ENCODE results near the gene STAT4.

The STAT4 gene

DNA sequence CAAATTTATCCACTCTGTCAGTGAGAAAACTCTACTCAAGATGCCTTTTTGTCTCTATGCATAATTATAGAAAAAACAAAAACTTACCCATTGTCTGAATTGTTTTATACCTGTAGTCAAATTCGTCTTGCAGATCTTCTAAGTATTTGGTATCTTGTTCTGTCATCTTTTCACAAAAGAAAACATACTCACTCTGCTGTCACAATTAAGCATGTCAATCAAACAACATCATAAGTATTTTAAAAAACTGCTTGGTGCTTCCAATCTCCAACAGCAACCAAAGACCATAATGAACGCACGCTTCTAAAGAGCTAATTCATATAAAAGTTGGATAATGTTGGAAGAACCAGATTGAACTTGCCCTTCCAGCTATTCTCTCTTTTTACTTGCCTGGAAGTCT lies 81.2 kb downstream of the STAT4 start:
- ATAC-seq (ENCODE audit: low read depth) (no peak), DNase-seq (ENCODE audit: low spot score) (no peak)
- H3K4me3 ChIP-seq (ENCODE audit: severe bottlenecking): no peak overlapping the region
- no peaks in the 10 kb centered on the region for H3K4me1 ChIP-seq (ENCODE audit: insufficient read depth, poor library complexity, severe bottlenecking)
- H3K36me3 ChIP-seq (ENCODE audit: low read depth): no peaks in the 10 kb centered on the region
- no peaks in the 10 kb centered on the region for H3K27me3 ChIP-seq (ENCODE audit: insufficient read depth, poor library complexity, severe bottlenecking)
- H3K9me3 ChIP-seq (ENCODE audit: severe bottlenecking): no peaks in the 10 kb centered on the region
- TF ChIP-seq, protein P1, sequence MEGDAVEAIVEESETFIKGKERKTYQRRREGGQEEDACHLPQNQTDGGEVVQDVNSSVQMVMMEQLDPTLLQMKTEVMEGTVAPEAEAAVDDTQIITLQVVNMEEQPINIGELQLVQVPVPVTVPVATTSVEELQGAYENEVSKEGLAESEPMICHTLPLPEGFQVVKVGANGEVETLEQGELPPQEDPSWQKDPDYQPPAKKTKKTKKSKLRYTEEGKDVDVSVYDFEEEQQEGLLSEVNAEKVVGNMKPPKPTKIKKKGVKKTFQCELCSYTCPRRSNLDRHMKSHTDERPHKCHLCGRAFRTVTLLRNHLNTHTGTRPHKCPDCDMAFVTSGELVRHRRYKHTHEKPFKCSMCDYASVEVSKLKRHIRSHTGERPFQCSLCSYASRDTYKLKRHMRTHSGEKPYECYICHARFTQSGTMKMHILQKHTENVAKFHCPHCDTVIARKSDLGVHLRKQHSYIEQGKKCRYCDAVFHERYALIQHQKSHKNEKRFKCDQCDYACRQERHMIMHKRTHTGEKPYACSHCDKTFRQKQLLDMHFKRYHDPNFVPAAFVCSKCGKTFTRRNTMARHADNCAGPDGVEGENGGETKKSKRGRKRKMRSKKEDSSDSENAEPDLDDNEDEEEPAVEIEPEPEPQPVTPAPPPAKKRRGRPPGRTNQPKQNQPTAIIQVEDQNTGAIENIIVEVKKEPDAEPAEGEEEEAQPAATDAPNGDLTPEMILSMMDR (IDR thresholded peaks at IDR 0.05; ENCODE audit: poor library complexity, severe bottlenecking): no peak
- H3K27ac ChIP-seq (ENCODE audit: poor library complexity, severe bottlenecking): no peak overlapping the region

DNA sequence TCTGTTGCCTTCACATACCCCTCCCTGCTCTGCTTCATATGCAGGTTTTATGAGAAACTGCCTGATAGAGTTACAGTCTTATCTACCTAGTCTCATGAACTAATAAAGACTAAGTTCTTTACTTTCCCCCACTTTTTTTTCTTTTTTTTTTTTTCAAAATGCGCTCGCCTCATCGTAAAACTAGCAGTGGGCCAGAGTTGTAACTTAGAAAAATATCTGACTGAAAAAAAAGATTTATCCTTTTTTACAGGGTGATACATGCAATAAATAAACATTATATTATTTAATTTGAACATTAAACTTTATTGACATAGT lies 83.9 kb downstream of the STAT4 start:
- ATAC-seq (ENCODE audit: low read depth) (no peak), DNase-seq (ENCODE audit: low spot score) (no peak)
- Histone ChIP-seq H3K27ac (ENCODE audit: poor library complexity, severe bottlenecking) (no peak overlapping the region), H3K4me3 (ENCODE audit: severe bottlenecking) (no peak overlapping the region), H3K9me3 (ENCODE audit: severe bottlenecking) (no peaks in the 10 kb centered on the region), H3K4me1 (ENCODE audit: insufficient read depth, poor library complexity, severe bottlenecking) (no peaks in the 10 kb centered on the region), H3K27me3 (ENCODE audit: insufficient read depth, poor library complexity, severe bottlenecking) (no peaks in the 10 kb centered on the region), H3K36me3 (ENCODE audit: low read depth) (no peaks in the 10 kb centered on the region)
- TF ChIP-seq, protein P1 (IDR thresholded peaks at IDR 0.05; ENCODE audit: poor library complexity, severe bottlenecking): no peak

DNA sequence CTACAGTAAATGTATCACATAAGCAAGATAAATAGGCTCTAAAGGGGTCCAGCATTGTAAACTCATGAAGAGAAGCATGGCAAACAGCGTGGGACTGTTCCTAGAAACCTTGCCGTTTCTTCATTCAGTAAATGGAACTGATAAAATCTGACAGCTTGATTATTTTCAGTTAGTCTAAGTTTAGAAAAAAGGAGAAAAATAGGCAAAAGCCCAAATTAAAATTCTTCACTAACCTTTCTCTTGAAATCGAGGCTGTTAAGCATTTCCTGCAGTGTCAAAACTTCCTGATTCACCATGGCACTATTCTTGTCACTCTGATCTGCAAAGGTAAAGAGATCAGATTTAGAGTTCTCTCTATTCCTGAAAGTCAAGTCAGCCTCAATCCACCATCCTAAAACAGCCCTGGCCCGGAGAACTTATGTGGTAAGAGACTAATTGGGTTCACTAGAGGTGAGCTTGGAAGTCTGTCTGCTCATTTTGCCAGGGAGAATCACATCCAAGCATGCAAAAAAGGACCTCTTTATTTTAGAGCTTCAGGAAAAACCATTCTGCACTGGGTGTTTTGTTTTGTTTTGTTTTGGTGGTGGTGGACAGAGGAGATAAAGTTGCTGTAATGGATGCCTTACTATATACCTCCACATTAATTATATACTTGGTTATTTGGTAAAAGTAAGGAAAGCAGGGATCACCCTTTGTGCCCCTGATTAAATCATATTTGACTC lies 84.4 kb downstream of the STAT4 start:
- H3K36me3 ChIP-seq (ENCODE audit: low read depth): no peaks in the 10 kb centered on the region
- DNase-seq (ENCODE audit: low spot score): no peak

DNA sequence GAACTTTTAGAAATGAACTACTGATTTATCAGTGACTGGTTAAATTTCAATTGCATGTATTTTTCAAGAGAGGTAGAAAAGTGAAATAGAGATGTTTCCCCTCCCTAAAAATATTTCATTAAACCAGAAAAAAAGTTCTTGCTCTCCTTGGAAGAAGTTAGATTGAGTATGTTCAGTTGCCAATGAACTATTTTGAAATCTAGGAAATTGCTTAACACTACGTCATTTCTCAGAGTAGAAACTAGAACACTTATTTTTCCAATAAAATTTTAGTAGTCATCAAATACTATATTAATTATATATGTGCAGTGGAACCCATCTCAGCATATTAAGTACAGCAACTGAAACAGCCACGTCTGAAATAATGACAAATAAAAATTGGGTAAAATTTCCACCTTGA lies 85.0 kb downstream of the STAT4 start:
- H3K4me3 ChIP-seq (ENCODE audit: severe bottlenecking): no peak overlapping the region
- H3K4me1 ChIP-seq (ENCODE audit: insufficient read depth, poor library complexity, severe bottlenecking): no peaks in the 10 kb centered on the region
- H3K27ac ChIP-seq (ENCODE audit: poor library complexity, severe bottlenecking): no peak overlapping the region
- H3K9me3 ChIP-seq (ENCODE audit: severe bottlenecking): no peaks in the 10 kb centered on the region
- no peaks in the 10 kb centered on the region for H3K36me3 ChIP-seq (ENCODE audit: low read depth)
- no peaks in the 10 kb centered on the region for H3K27me3 ChIP-seq (ENCODE audit: insufficient read depth, poor library complexity, severe bottlenecking)
- DNase-seq (ENCODE audit: low spot score): no peak
- no peak for ATAC-seq (ENCODE audit: low read depth)
- TF ChIP-seq, protein P1 (IDR thresholded peaks at IDR 0.05; ENCODE audit: poor library complexity, severe bottlenecking): no peak

More for the DNA sequence above, 84.4 kb downstream of the STAT4 start:
- H3K27ac ChIP-seq (ENCODE audit: poor library complexity, severe bottlenecking): no peak overlapping the region
- no peaks in the 10 kb centered on the region for H3K9me3 ChIP-seq (ENCODE audit: severe bottlenecking)
- no peak for ATAC-seq (ENCODE audit: low read depth)
- no peak overlapping the region for H3K4me3 ChIP-seq (ENCODE audit: severe bottlenecking)
- no peaks in the 10 kb centered on the region for H3K4me1 ChIP-seq (ENCODE audit: insufficient read depth, poor library complexity, severe bottlenecking)
- no peaks in the 10 kb centered on the region for H3K27me3 ChIP-seq (ENCODE audit: insufficient read depth, poor library complexity, severe bottlenecking)
- TF ChIP-seq, protein P1 (IDR thresholded peaks at IDR 0.05; ENCODE audit: poor library complexity, severe bottlenecking): no peak

DNA sequence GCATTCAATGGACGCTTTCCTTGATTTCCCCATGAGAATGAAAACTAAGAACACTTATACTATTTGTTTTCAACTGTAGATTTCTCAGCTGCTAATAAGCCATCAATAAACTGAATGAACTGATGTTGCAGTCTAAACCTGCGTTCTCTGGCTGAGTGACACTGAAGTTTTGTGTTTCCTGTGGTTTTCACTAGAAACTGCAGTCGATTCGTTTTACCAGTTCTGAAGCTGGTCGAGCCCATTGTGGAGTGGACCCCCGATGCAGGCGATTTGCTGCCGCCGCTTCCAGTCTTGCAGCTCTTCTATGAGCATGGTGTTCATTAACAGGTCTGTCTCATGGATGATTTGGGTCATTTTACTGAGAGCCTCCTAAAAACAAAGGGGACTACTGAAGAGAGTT lies 86.2 kb downstream of the STAT4 start:
- H3K9me3 ChIP-seq (ENCODE audit: severe bottlenecking): no peaks in the 10 kb centered on the region
- ATAC-seq (ENCODE audit: low read depth): no peak
- no peaks in the 10 kb centered on the region for H3K4me1 ChIP-seq (ENCODE audit: insufficient read depth, poor library complexity, severe bottlenecking)
- no peaks in the 10 kb centered on the region for H3K27me3 ChIP-seq (ENCODE audit: insufficient read depth, poor library complexity, severe bottlenecking)
- H3K27ac ChIP-seq (ENCODE audit: poor library complexity, severe bottlenecking): no peak overlapping the region
- DNase-seq (ENCODE audit: low spot score): no peak
- H3K36me3 ChIP-seq (ENCODE audit: low read depth): no peaks in the 10 kb centered on the region
- TF ChIP-seq, protein P1 (IDR thresholded peaks at IDR 0.05; ENCODE audit: poor library complexity, severe bottlenecking): no peak
- H3K4me3 ChIP-seq (ENCODE audit: severe bottlenecking): no peak overlapping the region

All from RWPE2 (cell line).